ENCODE data around the gene AQR. TPM values are rescaled to one million over a fixed set of nuclear protein-coding genes. Genes with fewer than 3 reads are reported as not detected.
"Not testable (repeated sequence)": the region's sequence is repeated elsewhere in the genome, so short reads cannot be mapped to it uniquely, and the experiment has no call there.

Gene AQR
- total and polyA plus RNA-seq, 5 donors = 7.4 to 17.2 (median 13.7) TPM

- intact Hi-C loops (cut with DNase I) = no loop called here
- H3K4me1 ChIP-seq (ENCODE audit: control insufficient read depth, insufficient read depth, low read length) = no peaks in the 10 kb centered on the region
- WGBS = 93% methylated on average over 8 of the region's 8 CpGs
- ATAC-seq = no peak
- no peak for DNase-seq
- H3K27ac ChIP-seq (ENCODE audit: low read length) = no peak overlapping the region
- H3K27me3 ChIP-seq (ENCODE audit: control insufficient read depth, insufficient read depth) = no peaks in the 10 kb centered on the region
- H3K4me3 ChIP-seq (ENCODE audit: low read length) = no peak overlapping the region
- no peaks in the 10 kb centered on the region for H3K9me3 ChIP-seq (ENCODE audit: control insufficient read depth, low read length)
Observed at GRCh38 chr15:34953851-34954250, 15.7 kb downstream of the AQR start.

- ATAC-seq (no peak), DNase-seq (no peak)
- H3K27me3 ChIP-seq (ENCODE audit: control insufficient read depth, insufficient read depth) = no peaks in the 10 kb centered on the region
- intact Hi-C loops (cut with DNase I) = no loop called here
- no peaks in the 10 kb centered on the region for H3K9me3 ChIP-seq (ENCODE audit: control insufficient read depth, low read length)
- H3K4me3 ChIP-seq (ENCODE audit: low read length) = no peak overlapping the region
- no peaks in the 10 kb centered on the region for H3K4me1 ChIP-seq (ENCODE audit: control insufficient read depth, insufficient read depth, low read length)
- H3K27ac ChIP-seq (ENCODE audit: low read length) = no peak overlapping the region
Observed at GRCh38 chr15:34952481-34952880, 17.1 kb downstream of the AQR start.

- WGBS = 35% methylated on average over 1 of the region's 1 CpG
- no peaks in the 10 kb centered on the region for H3K9me3 ChIP-seq (ENCODE audit: control insufficient read depth, low read length)
- H3K4me3 ChIP-seq (ENCODE audit: low read length) = no peak overlapping the region
- no peak for DNase-seq
- H3K4me1 ChIP-seq (ENCODE audit: control insufficient read depth, insufficient read depth, low read length) = no peaks in the 10 kb centered on the region
- H3K27me3 ChIP-seq (ENCODE audit: control insufficient read depth, insufficient read depth) = no peaks in the 10 kb centered on the region
- intact Hi-C loops (cut with DNase I) = no loop called here
- no peak overlapping the region for H3K27ac ChIP-seq (ENCODE audit: low read length)
- ATAC-seq = no peak
Observed at GRCh38 chr15:34951993-34952392, 17.5 kb downstream of the AQR start.

GRCh38 chr15:34944936-34945335 is 24.6 kb downstream of the AQR start:
- H3K4me1 ChIP-seq (ENCODE audit: control insufficient read depth, insufficient read depth, low read length) = no peaks in the 10 kb centered on the region
- DNase-seq (no peak), ATAC-seq (no peak)
- H3K27me3 ChIP-seq (ENCODE audit: control insufficient read depth, insufficient read depth) = no peaks in the 10 kb centered on the region
- intact Hi-C loops (cut with DNase I) = no loop called here
- H3K9me3 ChIP-seq (ENCODE audit: control insufficient read depth, low read length) = no peaks in the 10 kb centered on the region
- no peak overlapping the region for H3K27ac ChIP-seq (ENCODE audit: low read length)
- no peak overlapping the region for H3K4me3 ChIP-seq (ENCODE audit: low read length)
- WGBS = 91% methylated on average over 3 of the region's 3 CpGs

GRCh38 chr15:34943711-34944110 is 25.8 kb downstream of the AQR start:
- no peak overlapping the region for H3K27ac ChIP-seq (ENCODE audit: low read length)
- no peak overlapping the region for H3K4me3 ChIP-seq (ENCODE audit: low read length)
- intact Hi-C loops (cut with DNase I) = no loop called here
- ATAC-seq (no peak), DNase-seq (no peak)
- no peaks in the 10 kb centered on the region for H3K27me3 ChIP-seq (ENCODE audit: control insufficient read depth, insufficient read depth)
- H3K4me1 ChIP-seq (ENCODE audit: control insufficient read depth, insufficient read depth, low read length) = no peaks in the 10 kb centered on the region
- H3K9me3 ChIP-seq (ENCODE audit: control insufficient read depth, low read length) = no peaks in the 10 kb centered on the region

GRCh38 chr15:34943264-34943663 is 26.3 kb downstream of the AQR start:
- H3K4me3 ChIP-seq (ENCODE audit: low read length); H3K9me3 ChIP-seq (ENCODE audit: control insufficient read depth, low read length); H3K4me1 ChIP-seq (ENCODE audit: control insufficient read depth, insufficient read depth, low read length); intact Hi-C loops (cut with DNase I); H3K27me3 ChIP-seq (ENCODE audit: control insufficient read depth, insufficient read depth); DNase-seq; ATAC-seq; H3K27ac ChIP-seq (ENCODE audit: low read length): not testable (repeated sequence)

- WGBS = 54% methylated on average over 6 of the region's 6 CpGs
- H3K27ac ChIP-seq (ENCODE audit: low read length) = no peak overlapping the region
Observed at GRCh38 chr15:34942363-34942762, 27.2 kb downstream of the AQR start.

GRCh38 chr15:34941831-34942230 is 27.7 kb downstream of the AQR start:
- no peak overlapping the region for H3K4me3 ChIP-seq (ENCODE audit: low read length)
- intact Hi-C loops (cut with DNase I) = no loop called here
- no peak for ATAC-seq
- no peak overlapping the region for H3K27ac ChIP-seq (ENCODE audit: low read length)
- no peaks in the 10 kb centered on the region for H3K27me3 ChIP-seq (ENCODE audit: control insufficient read depth, insufficient read depth)
- no peak for DNase-seq
- H3K4me1 ChIP-seq (ENCODE audit: control insufficient read depth, insufficient read depth, low read length) = no peaks in the 10 kb centered on the region
- no peaks in the 10 kb centered on the region for H3K9me3 ChIP-seq (ENCODE audit: control insufficient read depth, low read length)
- 58% methylated on average over 3 of the region's 3 CpGs for WGBS

More at GRCh38 chr15:34942363-34942762, 27.2 kb downstream of the AQR start:
- no peaks in the 10 kb centered on the region for H3K9me3 ChIP-seq (ENCODE audit: control insufficient read depth, low read length)
- no peak for DNase-seq
- intact Hi-C loops (cut with DNase I) = no loop called here
- H3K4me1 ChIP-seq (ENCODE audit: control insufficient read depth, insufficient read depth, low read length) = no peaks in the 10 kb centered on the region
- no peaks in the 10 kb centered on the region for H3K27me3 ChIP-seq (ENCODE audit: control insufficient read depth, insufficient read depth)
- no peak for ATAC-seq
- H3K4me3 ChIP-seq (ENCODE audit: low read length) = no peak overlapping the region

GRCh38 chr15:34941185-34941698 is 28.3 kb downstream of the AQR start:
- no peaks in the 10 kb centered on the region for H3K9me3 ChIP-seq (ENCODE audit: control insufficient read depth, low read length)
- intact Hi-C loops (cut with DNase I) = no loop called here
- H3K4me1 ChIP-seq (ENCODE audit: control insufficient read depth, insufficient read depth, low read length) = no peaks in the 10 kb centered on the region
- no peak for ATAC-seq
- H3K27me3 ChIP-seq (ENCODE audit: control insufficient read depth, insufficient read depth) = no peaks in the 10 kb centered on the region
- no peak for DNase-seq
- H3K27ac ChIP-seq (ENCODE audit: low read length) = no peak overlapping the region
- H3K4me3 ChIP-seq (ENCODE audit: low read length) = no peak overlapping the region
- WGBS = 98% methylated on average over 2 of the region's 2 CpGs

GRCh38 chr15:34933432-34933975 is 36.0 kb downstream of the AQR start:
- no peaks in the 10 kb centered on the region for H3K4me1 ChIP-seq (ENCODE audit: control insufficient read depth, insufficient read depth, low read length)
- H3K27me3 ChIP-seq (ENCODE audit: control insufficient read depth, insufficient read depth) = no peaks in the 10 kb centered on the region
- ATAC-seq (no peak), DNase-seq (no peak)
- no peak overlapping the region for H3K27ac ChIP-seq (ENCODE audit: low read length)
- intact Hi-C loops (cut with DNase I) = no loop called here
- 90% methylated on average over 3 of the region's 3 CpGs for WGBS
- H3K9me3 ChIP-seq (ENCODE audit: control insufficient read depth, low read length) = no peaks in the 10 kb centered on the region
- H3K4me3 ChIP-seq (ENCODE audit: low read length) = no peak overlapping the region

GRCh38 chr15:34928349-34928748 is 41.2 kb downstream of the AQR start:
- H3K9me3 ChIP-seq (ENCODE audit: control insufficient read depth, low read length); H3K4me1 ChIP-seq (ENCODE audit: control insufficient read depth, insufficient read depth, low read length); DNase-seq; H3K27ac ChIP-seq (ENCODE audit: low read length); ATAC-seq; H3K4me3 ChIP-seq (ENCODE audit: low read length); H3K27me3 ChIP-seq (ENCODE audit: control insufficient read depth, insufficient read depth): not testable (repeated sequence)
- WGBS = 92% methylated on average over 6 of the region's 6 CpGs
- intact Hi-C loops (cut with DNase I) = loop anchor here in 1 of 4 donors (10.0 kb wide), 1 partner anchor 304 kb away; no protein-coding TSS in a partner anchor

- Histone ChIP-seq H3K9me3 (ENCODE audit: control insufficient read depth, low read length) (no peaks in the 10 kb centered on the region), H3K27me3 (ENCODE audit: control insufficient read depth, insufficient read depth) (no peaks in the 10 kb centered on the region), H3K27ac (ENCODE audit: low read length) (no peak overlapping the region), H3K4me3 (ENCODE audit: low read length) (no peak overlapping the region), H3K4me1 (ENCODE audit: control insufficient read depth, insufficient read depth, low read length) (no peaks in the 10 kb centered on the region)
- ATAC-seq (no peak), DNase-seq (no peak)
- intact Hi-C loops (cut with DNase I) = loop anchor here in 1 of 4 donors (10.0 kb wide), 1 partner anchor 303 kb away; no protein-coding TSS in a partner anchor
- WGBS = 87% methylated on average over 2 of the region's 2 CpGs
Observed at GRCh38 chr15:34927726-34928125, 41.8 kb downstream of the AQR start.

All from right cardiac atrium (tissue), 5 donors.